GM18508 (cell line): ENCODE data around the gene SH3GL1.
A peak's percentile ranks its signal among the peaks of the same experiment; 100 is the strongest.

Experiments
- ATAC-seq: cut with Tn5 transposase; IDR thresholded peaks from one replicate; pipeline ENCODE4 v1.9.1; 2021; ENCODE audit warnings: moderate number of reproducible peaks; ENCODE audit not compliant: insufficient read depth, unreplicated experiment

Gene SH3GL1

DNA sequence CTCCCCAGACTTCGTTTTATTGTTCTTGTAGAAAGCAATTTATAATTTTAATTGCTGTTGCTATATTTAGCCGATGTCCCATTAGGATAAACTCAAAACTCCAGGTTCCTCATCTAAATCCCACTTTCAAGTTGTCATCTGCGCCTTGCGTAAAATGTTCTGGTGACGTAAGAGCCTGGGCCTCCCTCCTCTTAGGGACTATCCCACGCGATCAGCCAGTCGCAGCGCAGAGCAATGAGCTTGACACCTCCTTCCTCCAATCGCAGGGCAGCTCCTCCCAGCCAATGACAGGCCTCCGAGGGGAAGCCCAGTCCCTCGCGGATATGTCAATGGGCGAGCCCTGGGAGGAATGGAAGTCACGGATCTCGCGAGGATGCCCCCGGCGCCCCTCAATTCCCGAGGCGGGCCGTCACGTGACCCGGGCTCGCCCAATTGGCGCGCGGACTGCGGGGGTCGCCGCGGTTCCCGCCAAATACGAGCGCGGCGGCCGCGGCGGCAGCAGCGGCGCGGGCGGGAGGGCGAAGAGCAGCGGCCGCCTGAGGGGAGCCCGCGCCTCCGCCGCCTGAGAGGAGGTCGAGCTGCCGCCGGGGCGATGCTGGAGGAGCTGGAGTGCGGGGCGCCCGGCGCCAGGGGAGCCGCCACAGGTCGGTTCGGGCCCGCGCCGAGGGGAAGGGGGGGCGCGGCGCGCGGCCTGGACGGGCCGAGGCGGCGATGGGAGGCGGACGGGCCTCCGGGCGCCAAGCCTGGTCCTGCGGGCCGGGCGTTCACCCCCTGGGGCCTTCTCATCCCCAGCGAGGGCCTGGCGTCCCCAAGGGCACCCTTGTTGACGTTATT lies 2.0 kb upstream of the SH3GL1 start, which contains the start of gene CHAF1A:
Gene CHAF1A, plus strand, starts transcription at position 470 of the 834 bp plus-strand sequence. Its CDS starts 123 bp downstream, at position 593.
- peak; percentile 83 for ATAC-seq

DNA sequence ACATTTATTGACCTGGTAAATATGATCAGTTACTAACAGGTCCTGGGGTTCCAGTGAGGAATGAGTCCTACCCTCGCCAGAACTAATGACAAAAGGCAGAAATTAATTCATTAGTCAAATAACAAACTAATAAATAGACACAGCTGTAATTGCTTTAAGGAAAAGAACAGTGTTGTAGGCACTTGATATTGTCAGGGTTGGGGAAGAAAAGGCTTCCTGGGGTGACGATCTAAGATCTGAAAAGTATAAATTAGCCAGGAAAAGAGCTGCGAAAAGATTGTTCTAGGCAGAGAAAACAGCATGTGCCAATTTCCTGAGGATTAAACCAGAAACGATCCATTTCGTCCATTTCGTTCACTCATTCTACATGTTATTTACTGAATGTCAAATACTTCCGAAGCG lies 1.4 kb upstream of the SH3GL1 start:
- no peak for ATAC-seq

DNA sequence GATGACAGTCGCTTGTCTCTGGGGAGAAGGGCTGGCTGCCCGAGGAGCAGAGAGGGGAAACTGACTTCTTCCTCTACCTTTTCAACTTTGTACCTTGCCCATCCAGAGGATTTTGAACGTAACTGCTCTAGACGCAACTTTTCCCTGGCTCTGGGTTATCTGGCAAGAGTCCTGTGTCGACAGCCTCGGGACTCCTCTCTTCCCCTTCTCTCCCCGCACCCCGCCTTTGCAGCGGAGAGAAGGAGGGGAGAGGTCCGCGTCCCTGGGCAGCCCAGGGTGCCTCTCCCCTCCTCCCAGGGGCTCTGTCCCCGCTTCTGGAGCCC lies 574 bp downstream of the SH3GL1 start:
- no peak for ATAC-seq

DNA sequence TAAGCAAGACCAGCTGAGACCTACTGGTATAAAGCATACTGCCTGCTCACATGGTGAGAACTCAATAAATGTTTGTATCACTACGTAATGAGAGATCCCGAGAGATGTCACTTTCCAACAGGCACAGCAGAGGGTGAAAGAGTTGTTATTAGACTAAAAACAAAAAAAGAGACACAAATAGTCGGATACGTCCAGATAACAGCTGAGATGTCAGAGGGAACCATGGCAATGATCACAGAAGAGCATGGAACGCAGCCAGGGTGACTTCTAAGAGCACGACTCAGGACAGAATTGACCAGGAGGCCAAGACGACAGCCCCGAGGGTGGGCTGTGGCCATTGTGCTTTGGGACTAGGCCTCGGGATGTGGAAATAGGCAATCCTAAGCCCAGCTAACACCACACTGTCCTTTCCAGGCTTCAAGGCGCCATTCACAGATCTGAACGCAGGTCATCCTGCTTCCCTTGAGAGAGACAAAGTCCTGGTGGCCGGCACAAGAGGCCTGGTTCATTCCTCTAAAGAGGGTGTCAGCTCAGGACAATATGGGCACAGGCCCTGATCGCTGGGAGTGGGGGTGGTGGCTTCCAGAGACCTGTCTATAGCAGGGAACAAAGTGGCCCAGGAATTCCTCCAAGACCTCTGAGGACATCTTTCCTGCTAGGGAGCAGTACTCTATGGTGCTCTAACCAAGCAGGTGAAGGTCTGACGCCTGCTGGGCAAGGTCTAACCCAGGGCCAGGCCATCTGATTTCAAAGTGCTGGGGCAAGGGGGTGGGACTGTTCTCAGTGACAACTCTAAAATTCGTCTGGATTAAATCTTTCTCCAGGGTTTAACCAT lies 3.2 kb downstream of the SH3GL1 start:
- ATAC-seq: no peak

DNA sequence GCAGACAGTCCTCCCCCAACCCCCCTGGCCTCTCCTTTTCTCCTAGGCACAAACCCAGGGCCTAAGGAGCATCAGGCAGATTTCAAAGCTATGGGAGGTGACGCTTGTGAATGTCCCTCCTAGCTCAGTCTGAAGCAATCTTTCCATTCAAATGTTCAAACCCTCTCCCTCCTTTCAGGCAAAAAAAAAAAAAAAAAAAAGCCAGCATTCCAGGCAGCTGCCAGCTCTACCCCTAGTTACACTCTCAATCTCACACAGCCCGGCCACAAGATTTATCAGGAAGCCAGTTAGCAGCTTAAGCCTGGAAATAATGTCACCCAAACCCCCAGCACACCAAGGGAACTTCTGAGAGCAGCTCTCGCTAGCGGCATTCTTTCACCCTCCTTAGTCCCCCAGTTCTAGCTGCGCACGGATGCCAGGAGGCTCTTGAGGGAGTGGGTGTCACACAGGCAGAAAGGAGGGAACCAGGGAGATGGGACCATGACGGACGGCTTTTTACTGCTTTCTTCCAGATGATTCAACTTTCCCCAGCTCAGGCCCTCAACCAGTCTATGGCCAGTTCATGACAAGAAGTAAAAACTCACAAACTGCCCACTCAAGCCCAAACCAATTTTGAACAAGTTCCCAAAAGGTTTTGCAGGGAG lies 6.3 kb downstream of the SH3GL1 start:
- ATAC-seq: no peak

DNA sequence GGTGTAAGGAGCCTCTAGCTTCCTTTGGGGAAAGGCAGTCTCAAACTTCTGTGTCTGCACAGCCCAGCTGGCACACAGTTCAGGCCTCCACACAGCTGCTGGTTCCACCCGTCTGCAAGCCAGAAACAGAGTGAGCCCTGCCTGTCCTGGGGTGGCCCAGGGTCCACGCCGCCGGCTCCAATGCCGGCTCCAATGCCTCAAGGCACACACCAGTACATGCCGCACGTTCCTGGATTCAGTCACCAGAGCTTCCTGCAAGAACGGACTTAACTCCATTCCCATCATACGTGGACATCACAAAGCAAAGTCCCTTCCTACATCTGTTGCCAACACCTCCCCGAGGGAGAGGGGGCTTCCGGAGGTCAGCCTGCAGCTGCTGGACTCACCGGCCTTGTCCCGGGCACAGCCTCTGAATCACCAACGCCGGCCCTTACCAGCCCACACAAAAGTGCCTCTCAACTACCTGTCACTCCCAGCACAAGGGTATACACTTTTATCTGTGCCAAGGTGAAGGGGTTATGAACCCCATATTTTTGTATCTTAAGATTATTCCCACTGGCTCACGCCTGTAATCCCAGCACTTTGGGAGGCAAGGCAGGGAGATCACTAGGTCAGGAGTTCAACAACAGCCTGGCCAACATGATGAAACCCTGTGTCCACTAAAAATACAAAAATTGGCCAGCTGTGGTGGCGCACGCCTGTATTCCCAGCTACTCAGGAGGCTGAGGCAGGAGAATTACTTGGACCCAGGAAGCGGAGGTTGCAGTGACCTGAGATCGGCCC lies 8.5 kb downstream of the SH3GL1 start:
- ATAC-seq: no peak

DNA sequence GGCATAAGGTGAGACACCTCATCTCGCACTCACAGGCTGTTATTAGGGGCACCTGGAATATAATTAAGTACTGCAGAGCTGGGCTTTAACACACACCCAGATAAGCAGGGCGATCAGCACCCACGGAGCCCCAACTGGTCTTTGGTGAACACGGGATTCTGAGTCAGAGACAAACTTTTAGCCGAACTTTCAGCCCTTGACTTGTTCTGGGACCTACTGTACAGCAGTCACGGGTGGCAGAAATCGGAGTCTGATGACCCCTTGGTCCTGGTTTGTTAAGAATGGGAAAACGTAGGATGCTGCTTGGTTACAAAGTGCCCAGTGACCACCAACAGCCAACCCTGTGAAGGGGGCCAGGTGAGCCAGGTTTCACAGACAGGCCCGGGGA lies 9.0 kb downstream of the SH3GL1 start:
- ATAC-seq: no peak

DNA sequence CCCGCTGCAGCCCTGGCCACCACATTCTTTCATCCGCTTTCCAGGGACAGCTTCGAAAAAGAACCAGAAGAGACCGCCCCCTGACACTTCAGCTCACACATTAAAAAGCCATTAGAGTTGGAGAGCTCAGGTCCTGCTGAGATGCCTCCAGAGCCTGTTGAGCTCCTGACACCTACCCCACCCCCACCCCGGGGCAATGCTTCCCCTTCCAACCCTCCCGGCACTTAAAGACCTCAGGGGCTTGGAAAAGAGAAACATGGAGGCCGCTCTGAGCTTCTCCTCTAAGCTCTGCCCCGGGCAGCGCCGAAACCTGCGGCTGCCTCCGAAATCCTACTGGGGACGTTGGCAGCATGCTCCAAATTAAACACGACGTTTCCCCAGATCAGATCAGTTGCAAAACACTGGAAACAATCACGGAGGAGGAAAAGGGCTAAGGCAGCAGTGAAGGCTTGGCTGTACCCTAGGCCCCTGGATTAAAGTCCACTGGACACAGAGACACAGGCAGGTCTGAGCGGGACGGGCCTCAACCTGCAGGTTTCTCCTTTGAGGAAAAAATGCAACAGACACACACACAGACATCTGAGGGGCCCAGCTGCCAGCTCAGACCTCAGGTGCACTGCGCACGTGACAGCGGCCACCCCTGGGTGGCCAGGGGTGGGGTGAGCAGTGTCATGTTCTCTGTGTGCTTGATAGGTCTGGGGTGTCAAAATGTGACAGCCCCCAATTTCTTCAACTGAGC lies 9.6 kb downstream of the SH3GL1 start:
- no peak for ATAC-seq

DNA sequence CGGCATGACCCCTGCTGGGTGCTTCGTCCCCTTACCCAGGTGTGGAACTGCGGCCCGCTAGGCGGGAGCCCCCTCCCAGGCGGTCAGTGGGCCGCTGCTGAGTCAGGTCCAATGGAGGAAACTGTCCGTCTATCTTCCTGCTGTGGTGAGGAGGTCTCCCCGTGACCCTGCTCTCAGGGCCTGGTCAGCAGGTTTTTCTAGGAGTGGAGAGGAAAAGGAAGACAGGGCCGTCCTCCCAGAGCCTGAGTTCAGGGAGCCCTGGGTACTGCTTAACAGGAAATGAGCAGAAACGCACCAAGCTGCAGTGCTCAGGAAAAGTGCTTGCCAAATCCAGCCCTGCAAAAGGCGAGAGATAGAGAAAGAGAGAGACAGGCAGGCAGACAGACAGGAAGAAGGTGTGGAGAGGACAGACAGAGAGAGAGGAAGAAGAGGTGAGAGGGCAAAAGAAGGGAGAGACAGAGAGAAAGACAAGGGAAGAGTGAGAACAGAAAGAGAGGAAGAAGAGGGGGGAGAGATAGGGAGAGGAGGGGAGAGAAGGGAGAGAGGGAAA lies 10.3 kb downstream of the SH3GL1 start:
- no peak for ATAC-seq

DNA sequence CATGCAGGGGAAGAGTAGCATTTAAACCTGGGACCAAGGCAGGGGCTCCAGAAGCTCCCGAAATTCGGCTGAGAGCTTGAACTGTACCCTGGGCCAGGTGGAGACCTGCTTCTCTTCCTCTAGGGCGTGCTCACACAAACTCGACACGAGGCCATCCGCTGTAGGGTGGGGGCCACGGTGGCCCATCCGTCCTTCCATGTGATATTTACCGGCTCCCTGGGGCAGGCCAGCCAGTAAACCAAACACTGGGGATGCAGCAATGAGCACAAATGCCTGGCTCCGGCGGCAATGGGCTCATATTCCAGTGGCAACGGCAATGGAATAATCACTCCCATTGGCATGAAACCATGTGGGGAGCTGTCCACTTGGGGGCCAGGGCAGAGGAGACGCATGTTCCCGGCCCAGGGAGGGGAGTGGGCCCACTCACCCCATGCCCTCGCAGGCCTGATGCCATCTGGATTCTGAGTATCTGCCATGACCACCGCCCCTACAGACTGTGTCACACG lies 10.8 kb downstream of the SH3GL1 start:
- ATAC-seq: no peak

DNA sequence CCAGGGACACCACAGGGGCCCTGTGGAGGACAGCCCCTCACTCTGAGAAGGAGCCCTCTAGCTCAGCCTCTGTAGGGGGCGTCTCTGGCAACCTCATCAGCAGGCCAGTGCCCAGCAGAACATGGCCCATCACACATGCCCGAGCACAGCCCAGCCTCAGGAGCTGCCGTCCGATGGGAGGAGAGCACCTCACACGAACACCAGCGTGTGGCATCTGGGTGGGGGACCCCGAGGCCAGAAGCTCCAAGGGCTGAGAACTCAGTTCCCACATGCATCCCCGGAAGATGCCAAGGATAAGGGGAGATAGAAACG lies 11.3 kb downstream of the SH3GL1 start:
- no peak for ATAC-seq

DNA sequence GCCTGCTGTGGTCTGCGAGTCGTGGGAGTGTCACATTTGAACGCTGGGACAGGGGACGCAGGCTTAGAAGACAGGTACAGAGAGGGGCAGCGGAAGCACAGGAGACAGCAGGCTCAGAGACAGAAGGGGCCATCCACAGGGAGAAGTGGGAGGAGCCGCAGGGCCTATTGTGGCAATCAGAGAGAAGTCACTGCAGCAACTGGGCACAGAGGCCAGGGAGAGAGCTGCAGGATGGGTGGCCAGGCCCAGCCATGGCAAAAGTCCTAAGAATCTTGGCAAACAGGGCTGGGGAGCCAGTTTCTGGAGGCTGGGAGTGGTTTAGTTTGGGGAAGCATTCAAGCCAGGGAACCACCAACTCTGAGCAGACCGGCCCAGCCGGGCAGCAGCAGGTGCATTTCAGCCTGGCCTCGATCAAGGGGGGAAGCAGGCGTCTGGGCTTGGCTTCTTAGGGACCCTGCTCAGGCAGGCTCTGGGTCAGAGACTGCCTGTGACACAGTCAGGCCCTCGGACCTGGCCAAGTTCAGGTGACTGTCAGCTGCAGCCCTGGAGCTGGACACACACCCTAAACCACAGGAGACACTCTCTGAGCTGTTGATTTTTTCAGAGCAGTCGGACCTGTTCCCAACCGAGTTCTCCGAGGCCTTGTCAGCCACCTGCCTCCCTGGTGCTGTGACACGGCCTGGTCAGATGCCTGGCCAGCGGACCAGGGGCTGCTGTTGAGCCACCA lies 11.8 kb downstream of the SH3GL1 start:
- ATAC-seq: no peak

DNA sequence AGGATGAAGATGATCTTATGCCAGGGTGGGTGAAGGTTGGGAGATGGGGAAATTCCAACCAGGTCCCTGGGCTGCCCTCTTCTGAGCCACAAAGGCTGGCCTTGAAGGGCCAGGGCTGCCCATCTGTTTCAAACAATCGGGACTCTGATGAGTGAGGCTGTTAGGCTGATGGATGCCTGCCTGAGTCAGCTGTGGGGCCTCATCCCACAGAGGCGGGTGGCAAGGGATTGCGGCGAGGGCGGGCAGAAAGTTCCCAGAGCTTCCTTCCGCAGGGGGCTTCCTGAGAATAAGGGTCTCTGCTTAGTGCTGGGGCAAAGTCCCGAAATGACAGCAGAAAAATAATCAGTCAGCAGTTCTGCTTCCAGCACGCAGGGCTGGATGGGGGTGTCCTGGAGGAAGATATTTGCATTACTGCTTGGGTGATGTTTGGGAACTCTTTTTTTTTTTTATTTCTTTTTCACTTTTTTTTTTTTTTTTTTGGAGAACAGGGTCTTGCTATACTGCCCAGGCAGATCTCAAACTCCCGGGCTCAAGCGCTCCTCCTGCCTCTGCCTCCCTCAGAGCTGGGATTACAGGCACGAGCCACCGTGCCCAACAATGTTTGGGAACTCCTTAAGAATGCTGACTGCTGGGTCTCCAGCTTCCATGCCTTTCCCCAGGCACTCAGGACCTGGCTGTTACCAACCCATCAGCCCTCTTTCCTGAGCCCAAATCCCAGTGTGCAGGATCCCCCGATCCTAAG lies 14.1 kb downstream of the SH3GL1 start:
- no peak for ATAC-seq

DNA sequence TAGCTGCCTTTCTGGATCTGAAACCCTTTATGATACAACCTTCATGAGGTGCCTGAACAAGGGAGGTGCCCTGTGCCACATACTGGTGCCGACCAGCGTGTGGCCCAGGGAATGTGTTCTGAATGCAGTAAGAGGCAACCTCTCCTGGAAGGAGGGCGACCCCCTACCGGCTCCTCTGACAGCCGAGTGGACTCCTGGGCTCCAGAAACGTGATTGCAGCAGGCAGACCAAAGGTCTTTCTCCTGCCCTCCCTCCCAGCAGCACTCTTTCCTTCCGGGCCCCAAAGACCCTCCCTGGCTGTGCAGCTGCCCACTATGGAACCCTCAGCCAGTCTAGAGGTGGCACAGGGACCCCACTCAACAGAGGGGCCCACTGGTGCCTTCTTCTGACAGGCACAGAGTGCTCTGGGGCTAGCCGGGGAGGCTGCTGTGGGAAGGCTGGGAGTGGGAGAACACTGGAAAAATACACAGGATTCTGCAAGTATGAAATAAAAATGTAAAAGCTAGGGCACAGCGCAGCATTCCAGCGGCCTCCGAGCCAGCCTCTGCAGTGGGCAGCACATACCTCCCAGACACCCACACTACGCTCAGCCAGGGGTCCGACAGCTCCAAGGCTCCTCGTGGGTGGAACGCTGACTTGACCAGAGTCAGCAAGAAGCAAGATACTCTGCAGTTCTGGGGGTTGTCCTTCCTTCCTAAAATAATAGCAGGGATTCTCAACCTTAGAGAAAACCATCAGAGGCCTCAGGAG lies 14.9 kb downstream of the SH3GL1 start:
- no peak for ATAC-seq

DNA sequence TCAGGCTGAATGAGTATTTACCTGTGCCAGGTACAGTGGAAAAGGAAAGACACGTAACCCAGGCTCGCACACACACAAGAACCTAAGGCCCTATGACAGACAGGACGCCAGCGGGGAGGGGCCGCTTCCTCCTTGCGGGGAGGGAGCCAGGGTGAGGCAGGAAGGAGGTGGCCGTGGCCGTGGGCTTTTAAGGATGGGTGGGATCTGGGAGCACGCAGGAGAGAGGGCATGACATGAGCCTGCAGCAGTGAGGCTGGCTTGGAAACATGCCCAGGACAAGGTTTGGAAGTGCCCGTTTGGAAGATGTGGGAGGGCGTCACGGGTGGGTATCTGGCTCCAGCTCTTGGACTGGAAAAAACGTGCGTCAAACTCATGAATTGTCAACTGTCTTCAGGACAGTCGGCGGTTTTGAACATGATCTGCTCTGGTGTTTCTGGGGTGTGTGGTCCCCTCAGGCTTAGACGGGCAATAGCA lies 20.1 kb downstream of the SH3GL1 start:
- no peak for ATAC-seq

DNA sequence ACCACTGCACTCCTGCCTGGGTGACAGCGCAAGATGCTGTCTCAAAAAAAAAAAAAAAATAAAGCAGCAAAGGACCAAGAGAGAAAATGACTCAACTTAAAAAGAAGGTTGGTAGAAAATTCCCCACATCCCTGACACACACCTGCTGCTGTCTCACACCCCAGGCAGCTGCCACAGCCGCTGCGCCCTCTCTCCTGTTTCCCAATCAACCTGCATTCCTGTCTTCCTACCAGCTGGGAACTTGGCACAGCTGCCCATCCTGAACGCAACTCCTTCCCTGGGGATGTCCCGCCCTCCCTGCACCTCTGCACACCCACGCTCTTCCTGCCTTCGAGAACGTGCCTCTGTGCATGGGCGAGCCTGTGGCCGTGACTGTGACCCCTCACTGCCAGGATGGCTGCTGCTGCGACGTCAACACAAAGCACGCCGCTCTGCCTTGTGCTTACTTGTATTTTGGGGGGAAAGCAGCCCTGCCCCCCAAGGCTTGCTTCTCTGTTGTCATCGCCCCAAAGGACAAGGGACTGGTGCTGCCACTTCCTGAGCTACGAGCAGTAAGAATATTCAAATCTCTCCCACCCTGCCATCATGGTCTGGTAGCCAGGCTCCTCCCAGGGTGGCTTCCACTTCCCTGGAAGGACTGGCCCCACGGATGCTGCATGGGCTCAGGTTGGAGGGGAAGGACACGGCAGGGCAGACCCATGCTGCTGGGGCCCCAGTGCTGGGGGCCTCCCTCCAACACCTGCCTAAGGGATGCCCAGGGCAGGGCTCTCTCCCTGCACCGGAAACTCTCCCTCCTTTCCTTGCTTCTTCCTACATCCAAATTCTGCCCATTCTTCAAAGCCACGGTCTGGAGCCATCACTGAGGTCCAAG lies 20.7 kb downstream of the SH3GL1 start:
- ATAC-seq: no peak
